Measurements from ENCODE around the gene SEBOX. TPM values are rescaled to one million over a fixed set of nuclear protein-coding genes. Genes with fewer than 3 reads are reported as not detected.
A peak's percentile ranks its signal among the peaks of the same experiment; 100 is the strongest.

Gene SEBOX
- total RNA-seq, 4 donors from 2014 or later, result not detected

DNA sequence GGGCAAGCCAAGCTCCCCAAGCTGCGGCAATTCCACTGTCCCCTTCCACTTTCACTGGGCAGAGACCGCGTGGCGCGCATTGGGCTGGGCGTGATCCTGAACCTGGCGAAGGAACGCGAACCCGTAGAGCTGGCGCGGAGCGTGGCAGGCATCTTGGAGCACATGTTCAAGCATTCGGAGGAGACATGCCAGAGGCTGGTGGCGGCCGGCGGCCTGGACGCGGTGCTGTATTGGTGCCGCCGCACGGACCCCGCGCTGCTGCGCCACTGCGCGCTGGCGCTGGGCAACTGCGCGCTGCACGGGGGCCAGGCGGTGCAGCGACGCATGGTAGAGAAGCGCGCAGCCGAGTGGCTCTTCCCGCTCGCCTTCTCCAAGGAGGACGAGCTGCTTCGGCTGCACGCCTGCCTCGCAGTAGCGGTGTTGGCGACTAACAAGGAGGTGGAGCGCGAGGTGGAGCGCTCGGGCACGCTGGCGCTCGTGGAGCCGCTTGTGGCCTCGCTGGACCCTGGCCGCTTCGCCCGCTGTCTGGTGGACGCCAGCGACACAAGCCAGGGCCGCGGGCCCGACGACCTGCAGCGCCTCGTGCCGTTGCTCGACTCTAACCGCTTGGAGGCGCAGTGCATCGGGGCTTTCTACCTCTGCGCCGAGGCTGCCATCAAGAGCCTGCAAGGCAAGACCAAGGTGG, 16.3 kb upstream of the SEBOX start:
- H3K9me3 ChIP-seq, result no peaks in the 10 kb centered on the region
- H3K36me3 ChIP-seq, result no peaks in the 10 kb centered on the region
- peaks cover 18 to 22% of the 10 kb centered on the region in 2 donors for H3K4me1 ChIP-seq
- H3K4me3 ChIP-seq (replicated peaks in 1 of 3), result peak overlapping the region in 1 of 3 donors; percentile 3
- no peak for TF ChIP-seq POLR2A (IDR thresholded peaks at IDR 0.05)
- TF ChIP-seq, protein P1, sequence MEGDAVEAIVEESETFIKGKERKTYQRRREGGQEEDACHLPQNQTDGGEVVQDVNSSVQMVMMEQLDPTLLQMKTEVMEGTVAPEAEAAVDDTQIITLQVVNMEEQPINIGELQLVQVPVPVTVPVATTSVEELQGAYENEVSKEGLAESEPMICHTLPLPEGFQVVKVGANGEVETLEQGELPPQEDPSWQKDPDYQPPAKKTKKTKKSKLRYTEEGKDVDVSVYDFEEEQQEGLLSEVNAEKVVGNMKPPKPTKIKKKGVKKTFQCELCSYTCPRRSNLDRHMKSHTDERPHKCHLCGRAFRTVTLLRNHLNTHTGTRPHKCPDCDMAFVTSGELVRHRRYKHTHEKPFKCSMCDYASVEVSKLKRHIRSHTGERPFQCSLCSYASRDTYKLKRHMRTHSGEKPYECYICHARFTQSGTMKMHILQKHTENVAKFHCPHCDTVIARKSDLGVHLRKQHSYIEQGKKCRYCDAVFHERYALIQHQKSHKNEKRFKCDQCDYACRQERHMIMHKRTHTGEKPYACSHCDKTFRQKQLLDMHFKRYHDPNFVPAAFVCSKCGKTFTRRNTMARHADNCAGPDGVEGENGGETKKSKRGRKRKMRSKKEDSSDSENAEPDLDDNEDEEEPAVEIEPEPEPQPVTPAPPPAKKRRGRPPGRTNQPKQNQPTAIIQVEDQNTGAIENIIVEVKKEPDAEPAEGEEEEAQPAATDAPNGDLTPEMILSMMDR (IDR thresholded peaks at IDR 0.05), result peak in 1 of 6 experiments; percentile 34
- peak; percentile 41 to 48 for DNase-seq
- H3K27me3 ChIP-seq, result no peaks in the 10 kb centered on the region
- H3K27ac ChIP-seq, result no peak overlapping the region
- intact Hi-C loops (cut with DNase I), result no loop called here
- 16 to 26% methylated on average over 16 to 29 of the region's 72 CpGs for WGBS, 2 donors

DNA sequence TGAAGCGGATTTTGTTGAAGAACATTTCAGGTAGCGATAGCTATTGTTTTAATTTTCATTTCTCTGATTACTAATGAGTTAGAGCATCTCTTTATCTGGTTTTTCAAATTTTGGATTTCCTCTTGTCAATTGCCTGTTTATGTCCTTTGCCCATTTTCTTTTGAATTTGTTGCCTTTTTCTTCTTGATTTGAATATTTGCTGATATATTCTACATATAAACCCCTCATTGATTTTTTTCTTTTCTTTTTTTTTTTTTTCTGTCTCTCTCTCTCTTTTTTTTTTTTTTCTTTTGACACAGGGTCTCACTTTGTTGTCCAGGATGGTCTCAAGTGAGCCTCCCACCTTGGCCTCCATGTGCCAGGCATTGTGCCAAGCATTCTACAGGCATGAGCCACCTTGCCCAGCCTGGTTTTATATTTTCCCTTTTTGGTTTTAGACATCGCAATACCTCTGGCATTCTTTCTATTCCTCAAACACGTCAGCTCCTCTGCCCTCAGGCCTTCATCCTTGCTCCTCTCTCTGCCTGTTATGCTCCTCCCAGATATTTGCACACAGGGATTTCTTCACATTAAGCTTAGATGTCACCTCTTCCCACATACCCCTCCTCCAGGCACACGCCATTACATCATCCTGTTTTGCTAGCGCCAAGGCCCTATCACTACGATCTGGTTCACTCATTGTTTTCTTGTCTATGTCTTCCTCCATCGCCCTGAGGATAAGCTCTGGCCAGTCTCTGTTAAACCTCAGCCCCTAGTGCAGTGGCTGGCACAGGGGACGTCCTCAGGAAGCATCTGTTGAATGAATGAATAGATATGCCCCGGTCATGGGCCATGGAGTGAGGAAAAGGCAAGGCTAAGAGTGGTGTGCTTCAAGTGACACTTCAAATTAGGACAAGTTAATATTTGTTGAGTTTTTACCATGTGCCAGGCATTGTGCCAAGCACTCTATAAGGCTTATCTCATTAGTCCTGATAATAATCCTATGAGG, 15.1 kb upstream of the SEBOX start:
- no peak for TF ChIP-seq POLR2A (IDR thresholded peaks at IDR 0.05)
- TF ChIP-seq, protein P1 (IDR thresholded peaks at IDR 0.05), result no peak
- Histone ChIP-seq H3K9me3 (no peaks in the 10 kb centered on the region), H3K4me3 (replicated peaks in 1 of 3) (no peak overlapping the region), H3K36me3 (no peaks in the 10 kb centered on the region), H3K27me3 (no peaks in the 10 kb centered on the region), H3K4me1 (peaks cover 13 to 15% of the 10 kb centered on the region in 2 donors), H3K27ac (no peak overlapping the region)
- 71 to 77% methylated on average over 10 of the region's 10 CpGs for WGBS, 2 donors
- intact Hi-C loops (cut with DNase I), result no loop called here
- no peak for DNase-seq

DNA sequence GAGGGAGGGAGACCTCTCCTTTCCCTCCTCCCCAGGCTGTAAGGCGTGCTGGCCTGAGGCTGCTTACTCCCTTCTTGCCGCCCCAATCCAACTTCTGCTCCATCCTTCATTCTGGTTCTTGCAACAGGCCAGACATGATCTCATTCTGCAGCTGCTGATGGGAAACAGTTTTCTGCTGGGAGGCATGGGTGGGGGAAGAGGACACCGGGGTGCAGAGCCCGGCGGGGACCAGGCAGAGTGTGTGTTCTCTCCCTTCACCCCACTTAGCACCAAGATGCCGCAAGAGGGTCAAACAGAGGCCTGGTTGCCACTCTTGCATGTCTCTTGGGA, 7.9 kb upstream of the SEBOX start:
- Histone ChIP-seq H3K9me3 (no peaks in the 10 kb centered on the region), H3K4me3 (replicated peaks in 1 of 3) (peak overlapping the region in 1 of 3 donors; percentile 45), H3K27me3 (no peaks in the 10 kb centered on the region), H3K36me3 (no peaks in the 10 kb centered on the region), H3K4me1 (peaks cover 15 to 25% of the 10 kb centered on the region in 2 donors), H3K27ac (no peak overlapping the region)
- 84 to 88% methylated on average over 6 of the region's 6 CpGs for WGBS, 2 donors
- no peak for TF ChIP-seq POLR2A (IDR thresholded peaks at IDR 0.05)
- TF ChIP-seq, protein P1 (IDR thresholded peaks at IDR 0.05), result no peak
- intact Hi-C loops (cut with DNase I), result no loop called here
- DNase-seq, result no peak

- Histone ChIP-seq H3K9me3 (no peaks in the 10 kb centered on the region), H3K27me3 (no peaks in the 10 kb centered on the region), H3K4me1 (peaks cover 15 to 25% of the 10 kb centered on the region in 2 donors), H3K36me3 (no peaks in the 10 kb centered on the region), H3K4me3 (replicated peaks in 1 of 3) (peak overlapping the region; percentile 11 to 45 (median 45)), H3K27ac (peak overlapping the region in 1 of 3 donors; percentile 30)
- DNase-seq, result peak; percentile 21 to 29
- TF ChIP-seq, protein P1 (IDR thresholded peaks at IDR 0.05), result no peak
- no peak for TF ChIP-seq POLR2A (IDR thresholded peaks at IDR 0.05)
- intact Hi-C loops (cut with DNase I), result no loop called here
- 19 to 61% methylated on average over 6 to 18 of the region's 53 CpGs for WGBS, 2 donors
Measured at GRCh38 chr17:28372203-28372944, 7.4 kb upstream of the SEBOX start.

All from thyroid gland (tissue), 4 donors.